Measurements from ENCODE around the gene COL23A1. TPM values are rescaled to one million over a fixed set of nuclear protein-coding genes. Genes with fewer than 3 reads are reported as not detected.

COL23A1 gene
- total and polyA plus RNA-seq, 4 donors: 0.36 to 1.5 (median 1.1) TPM; not detected in 1

DNA sequence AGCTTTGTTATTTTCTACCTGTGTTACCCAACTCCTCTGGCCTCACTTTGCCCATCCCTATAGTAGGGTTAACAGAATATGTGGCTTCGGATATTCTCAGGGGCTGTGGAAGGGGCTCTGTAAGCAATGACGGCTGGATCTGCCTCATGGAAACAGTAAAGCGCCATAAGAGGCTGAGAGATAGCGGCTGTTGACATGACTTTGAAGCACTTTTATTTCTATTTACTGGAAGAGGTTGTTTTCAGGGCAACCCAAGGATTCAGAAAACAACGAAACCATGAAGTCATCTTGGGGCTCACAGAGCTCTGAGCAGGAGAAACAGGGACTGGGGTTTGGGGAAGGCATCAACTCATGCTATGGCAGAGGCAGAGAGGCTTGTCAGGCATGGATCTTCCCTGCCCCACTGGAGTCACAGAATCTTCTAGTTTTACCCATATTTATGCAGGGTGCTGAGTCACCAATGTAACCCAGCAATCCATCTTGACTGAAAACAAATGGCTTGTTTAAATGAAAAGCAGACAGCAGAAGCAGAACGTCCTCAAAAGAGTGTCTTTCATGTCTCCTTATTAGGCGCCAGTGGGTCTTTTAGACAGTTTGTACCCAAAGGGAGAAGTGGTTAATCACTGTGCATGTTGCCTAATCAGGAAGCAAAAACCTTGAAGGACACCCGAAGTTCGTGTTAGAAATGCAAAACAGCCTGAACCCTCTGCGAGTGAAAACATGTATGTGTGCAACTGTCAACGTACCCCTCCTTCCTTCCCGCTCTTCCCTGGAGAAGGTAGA lies 113.0 kb downstream of the COL23A1 start:
- Histone ChIP-seq H3K27ac (ENCODE audit: low read depth in 1 of 2, low read length in 2 of 2) (no peak overlapping the region), H3K4me3 (ENCODE audit: low read length in 2 of 2) (no peak overlapping the region), H3K4me1 (ENCODE audit: control insufficient read depth in 1 of 2, insufficient read depth in 2 of 2, low read length in 2 of 2) (no peaks in the 10 kb centered on the region), H3K36me3 (ENCODE audit: control insufficient read depth in 1 of 2, insufficient read depth in 2 of 2, low read length in 1 of 2) (no peaks in the 10 kb centered on the region), H3K9me3 (ENCODE audit: control insufficient read depth, low read length) (no peaks in the 10 kb centered on the region), H3K27me3 (ENCODE audit: control insufficient read depth in 1 of 2, insufficient read depth in 2 of 2, low read length in 1 of 2) (no peaks in the 10 kb centered on the region)
- intact Hi-C loops (cut with DNase I): no loop called here
- DNase-seq (no peak), ATAC-seq (ENCODE audit: low FRiP score) (no peak)
- 78 to 83% methylated on average over 12 of the region's 12 CpGs for WGBS, 2 donors

DNA sequence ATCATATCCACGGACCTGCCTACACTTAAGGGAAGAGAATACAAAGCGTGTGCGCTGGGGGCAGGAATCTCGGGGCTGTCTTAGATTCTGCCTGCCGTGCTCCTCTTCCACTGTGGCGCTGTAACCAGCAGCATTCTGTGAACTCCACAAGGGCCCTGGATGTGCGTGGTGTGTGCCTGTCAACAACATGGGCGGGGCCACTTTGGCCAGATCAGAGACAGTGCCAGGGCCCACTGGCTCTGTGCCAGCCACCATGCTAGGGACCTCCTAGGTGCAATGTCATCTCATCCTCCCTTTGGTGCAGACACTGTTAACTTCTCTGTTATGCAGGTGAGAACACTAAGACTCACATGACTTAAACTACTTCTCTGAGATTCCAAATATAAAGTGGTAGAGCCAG lies 113.7 kb downstream of the COL23A1 start:
- H3K4me1 ChIP-seq (ENCODE audit: control insufficient read depth in 1 of 2, insufficient read depth in 2 of 2, low read length in 2 of 2): no peaks in the 10 kb centered on the region
- H3K27ac ChIP-seq (ENCODE audit: low read depth in 1 of 2, low read length in 2 of 2): no peak overlapping the region
- WGBS, 2 donors: 95% methylated on average over 8 of the region's 8 CpGs
- ATAC-seq (ENCODE audit: low FRiP score): no peak
- H3K36me3 ChIP-seq (ENCODE audit: control insufficient read depth in 1 of 2, insufficient read depth in 2 of 2, low read length in 1 of 2): no peaks in the 10 kb centered on the region
- no peaks in the 10 kb centered on the region for H3K27me3 ChIP-seq (ENCODE audit: control insufficient read depth in 1 of 2, insufficient read depth in 2 of 2, low read length in 1 of 2)
- DNase-seq: no peak
- no peak overlapping the region for H3K4me3 ChIP-seq (ENCODE audit: low read length in 2 of 2)
- H3K9me3 ChIP-seq (ENCODE audit: control insufficient read depth, low read length): no peaks in the 10 kb centered on the region
- intact Hi-C loops (cut with DNase I): no loop called here

DNA sequence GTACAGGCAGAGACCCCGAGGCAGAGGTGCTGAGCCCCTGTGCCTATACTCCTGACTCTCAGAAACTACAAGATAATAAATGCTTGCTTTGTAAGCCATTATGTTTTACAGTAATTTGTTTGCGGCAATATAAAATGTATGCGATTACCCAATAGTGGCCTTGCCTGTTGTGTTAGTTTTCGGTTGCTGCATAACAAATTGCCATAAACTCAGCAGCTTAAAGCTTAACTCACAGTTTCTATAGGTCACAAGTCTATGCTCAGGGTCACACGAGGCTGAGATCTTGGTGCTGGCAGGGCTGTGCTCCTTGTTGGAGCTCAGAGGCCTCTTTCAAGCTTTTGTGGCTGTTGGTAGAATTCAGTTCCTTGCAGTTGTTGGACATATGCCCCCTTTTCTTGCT lies 114.8 kb downstream of the COL23A1 start:
- no peaks in the 10 kb centered on the region for H3K4me1 ChIP-seq (ENCODE audit: control insufficient read depth in 1 of 2, insufficient read depth in 2 of 2, low read length in 2 of 2)
- intact Hi-C loops (cut with DNase I): no loop called here
- H3K27me3 ChIP-seq (ENCODE audit: control insufficient read depth in 1 of 2, insufficient read depth in 2 of 2, low read length in 1 of 2): no peaks in the 10 kb centered on the region
- 92 to 96% methylated on average over 5 of the region's 5 CpGs for WGBS, 2 donors
- H3K27ac ChIP-seq (ENCODE audit: low read depth in 1 of 2, low read length in 2 of 2): no peak overlapping the region
- H3K9me3 ChIP-seq (ENCODE audit: control insufficient read depth, low read length): no peaks in the 10 kb centered on the region
- H3K4me3 ChIP-seq (ENCODE audit: low read length in 2 of 2): no peak overlapping the region
- ATAC-seq (ENCODE audit: low FRiP score) (no peak), DNase-seq (no peak)
- no peaks in the 10 kb centered on the region for H3K36me3 ChIP-seq (ENCODE audit: control insufficient read depth in 1 of 2, insufficient read depth in 2 of 2, low read length in 1 of 2)

DNA sequence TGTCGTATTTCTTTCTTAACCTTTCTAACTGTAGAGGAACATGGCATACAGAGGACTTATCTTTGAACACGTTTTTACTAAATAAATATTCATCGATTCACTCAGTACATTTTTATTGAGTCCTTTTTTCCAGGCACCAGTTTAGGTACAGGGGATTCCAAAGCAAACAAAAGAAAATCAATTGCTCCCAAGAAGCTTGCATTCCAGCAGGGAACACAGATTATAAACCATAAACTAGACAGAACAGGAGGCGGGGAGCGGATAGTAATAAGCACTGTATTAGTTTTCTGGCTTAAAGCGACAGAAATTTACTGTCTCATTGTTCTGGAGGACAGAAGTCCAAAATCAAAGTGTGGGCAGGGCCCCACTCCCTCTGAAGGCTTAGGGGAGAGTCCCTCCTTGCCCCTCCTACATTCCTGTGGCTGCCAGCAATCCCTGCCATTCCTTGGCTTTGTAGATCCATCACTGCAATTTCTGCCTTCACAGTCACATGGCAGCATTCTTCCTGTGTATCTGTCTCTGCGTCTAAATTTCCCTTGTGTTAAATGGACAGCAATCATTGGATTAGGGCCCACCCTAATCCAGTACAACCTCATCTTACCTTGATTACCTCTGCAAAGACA lies 115.5 kb downstream of the COL23A1 start:
- H3K27ac ChIP-seq (ENCODE audit: low read depth in 1 of 2, low read length in 2 of 2): no peak overlapping the region
- no peak for ATAC-seq (ENCODE audit: low FRiP score)

DNA sequence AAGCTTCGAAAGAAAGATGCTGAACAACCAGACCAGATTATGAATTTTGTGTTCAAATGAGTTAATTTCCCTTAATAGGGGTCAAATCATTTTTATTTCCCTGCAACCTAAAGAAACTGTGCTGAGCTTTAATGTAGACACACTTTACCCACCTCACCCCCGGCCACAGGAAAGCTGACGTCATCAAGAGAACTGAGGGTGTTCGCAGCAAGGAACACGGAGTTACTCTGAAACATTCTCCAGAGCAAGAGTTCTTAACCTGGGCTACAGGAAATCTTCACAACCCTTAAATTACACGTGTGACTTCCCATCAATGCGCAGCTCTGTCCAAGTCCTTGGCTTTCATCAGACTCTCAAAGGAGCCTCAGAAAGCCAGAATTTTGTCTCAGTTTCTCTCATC lies 116.3 kb downstream of the COL23A1 start:
- DNase-seq: no peak
- H3K4me1 ChIP-seq (ENCODE audit: control insufficient read depth in 1 of 2, insufficient read depth in 2 of 2, low read length in 2 of 2): no peaks in the 10 kb centered on the region
- no peaks in the 10 kb centered on the region for H3K27me3 ChIP-seq (ENCODE audit: control insufficient read depth in 1 of 2, insufficient read depth in 2 of 2, low read length in 1 of 2)
- no peaks in the 10 kb centered on the region for H3K36me3 ChIP-seq (ENCODE audit: control insufficient read depth in 1 of 2, insufficient read depth in 2 of 2, low read length in 1 of 2)
- H3K27ac ChIP-seq (ENCODE audit: low read depth in 1 of 2, low read length in 2 of 2): no peak overlapping the region
- no peak overlapping the region for H3K4me3 ChIP-seq (ENCODE audit: low read length in 2 of 2)
- no peaks in the 10 kb centered on the region for H3K9me3 ChIP-seq (ENCODE audit: control insufficient read depth, low read length)
- intact Hi-C loops (cut with DNase I): no loop called here
- 56 to 62% methylated on average over 7 of the region's 7 CpGs for WGBS, 2 donors
- no peak for ATAC-seq (ENCODE audit: low FRiP score)

More for the DNA sequence above, 115.5 kb downstream of the COL23A1 start:
- intact Hi-C loops (cut with DNase I): no loop called here
- 39 to 44% methylated on average over 7 of the region's 7 CpGs for WGBS, 2 donors
- no peaks in the 10 kb centered on the region for H3K36me3 ChIP-seq (ENCODE audit: control insufficient read depth in 1 of 2, insufficient read depth in 2 of 2, low read length in 1 of 2)
- no peak overlapping the region for H3K4me3 ChIP-seq (ENCODE audit: low read length in 2 of 2)
- no peaks in the 10 kb centered on the region for H3K9me3 ChIP-seq (ENCODE audit: control insufficient read depth, low read length)
- H3K4me1 ChIP-seq (ENCODE audit: control insufficient read depth in 1 of 2, insufficient read depth in 2 of 2, low read length in 2 of 2): no peaks in the 10 kb centered on the region
- DNase-seq: no peak
- no peaks in the 10 kb centered on the region for H3K27me3 ChIP-seq (ENCODE audit: control insufficient read depth in 1 of 2, insufficient read depth in 2 of 2, low read length in 1 of 2)

DNA sequence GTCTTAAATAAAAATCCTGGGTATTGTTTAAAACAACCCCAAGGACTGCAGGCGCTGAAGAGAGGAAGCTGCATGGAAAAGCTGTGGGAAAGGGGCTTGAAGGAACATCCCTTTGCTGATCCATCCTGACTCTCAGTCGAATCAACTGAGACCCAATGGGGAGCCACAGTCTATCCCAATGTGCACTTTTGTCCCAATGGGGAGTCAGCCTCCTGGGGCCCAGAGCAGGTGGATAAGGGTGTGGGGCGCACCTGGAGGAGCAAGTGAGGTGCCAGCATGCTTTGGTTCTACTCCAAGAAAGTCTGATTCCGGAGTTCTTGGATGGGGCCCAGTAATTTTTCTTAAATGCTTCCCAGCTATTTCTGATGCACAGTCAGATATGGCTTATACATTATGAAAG lies 118.1 kb downstream of the COL23A1 start:
- no peaks in the 10 kb centered on the region for H3K4me1 ChIP-seq (ENCODE audit: control insufficient read depth in 1 of 2, insufficient read depth in 2 of 2, low read length in 2 of 2)
- ATAC-seq (ENCODE audit: low FRiP score) (no peak), DNase-seq (no peak)
- WGBS, 2 donors: 73 to 74% methylated on average over 4 of the region's 4 CpGs
- H3K27me3 ChIP-seq (ENCODE audit: control insufficient read depth in 1 of 2, insufficient read depth in 2 of 2, low read length in 1 of 2): no peaks in the 10 kb centered on the region
- H3K27ac ChIP-seq (ENCODE audit: low read depth in 1 of 2, low read length in 2 of 2): no peak overlapping the region
- no peaks in the 10 kb centered on the region for H3K9me3 ChIP-seq (ENCODE audit: control insufficient read depth, low read length)
- H3K36me3 ChIP-seq (ENCODE audit: control insufficient read depth in 1 of 2, insufficient read depth in 2 of 2, low read length in 1 of 2): no peaks in the 10 kb centered on the region
- intact Hi-C loops (cut with DNase I): no loop called here
- H3K4me3 ChIP-seq (ENCODE audit: low read length in 2 of 2): no peak overlapping the region

DNA sequence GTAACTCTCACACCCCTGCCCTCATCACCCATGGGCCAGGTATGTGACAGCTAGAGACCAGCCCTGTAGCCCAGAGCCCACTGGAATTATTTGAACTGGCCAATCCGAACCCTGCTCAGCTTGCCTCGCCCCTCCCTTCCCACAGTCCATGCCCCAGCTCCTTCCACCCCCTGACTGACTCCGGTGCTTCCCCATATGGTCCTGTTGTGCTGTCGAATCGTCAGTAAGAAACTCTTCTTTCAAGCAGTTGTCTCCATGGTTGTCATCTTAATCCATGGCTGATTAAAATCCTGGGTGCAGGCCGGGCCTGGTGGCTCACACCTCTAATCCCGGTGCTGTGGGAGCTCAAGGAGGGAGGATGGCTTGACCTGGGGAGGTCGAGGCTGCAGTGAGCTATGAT lies 118.5 kb downstream of the COL23A1 start:
- no peaks in the 10 kb centered on the region for H3K36me3 ChIP-seq (ENCODE audit: control insufficient read depth in 1 of 2, insufficient read depth in 2 of 2, low read length in 1 of 2)
- no peaks in the 10 kb centered on the region for H3K9me3 ChIP-seq (ENCODE audit: control insufficient read depth, low read length)
- intact Hi-C loops (cut with DNase I): no loop called here
- H3K4me3 ChIP-seq (ENCODE audit: low read length in 2 of 2): no peak overlapping the region
- 91 to 93% methylated on average over 8 of the region's 8 CpGs for WGBS, 2 donors
- no peaks in the 10 kb centered on the region for H3K27me3 ChIP-seq (ENCODE audit: control insufficient read depth in 1 of 2, insufficient read depth in 2 of 2, low read length in 1 of 2)
- ATAC-seq (ENCODE audit: low FRiP score) (no peak), DNase-seq (no peak)
- H3K27ac ChIP-seq (ENCODE audit: low read depth in 1 of 2, low read length in 2 of 2): no peak overlapping the region
- H3K4me1 ChIP-seq (ENCODE audit: control insufficient read depth in 1 of 2, insufficient read depth in 2 of 2, low read length in 2 of 2): no peaks in the 10 kb centered on the region

DNA sequence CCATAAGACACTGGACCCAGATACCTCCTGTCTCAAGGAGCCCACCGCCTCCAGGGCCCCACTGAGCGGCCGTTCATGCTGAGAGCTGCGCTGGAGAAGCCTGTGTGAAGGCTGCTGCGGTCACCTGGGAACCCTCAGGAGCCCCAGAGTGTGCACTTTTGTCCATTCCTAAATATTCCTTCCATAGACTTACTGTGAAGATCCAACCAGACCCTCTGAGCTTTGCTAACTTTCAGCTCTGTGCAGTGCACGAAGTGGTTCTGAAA lies 119.5 kb downstream of the COL23A1 start:
- Histone ChIP-seq H3K36me3 (ENCODE audit: control insufficient read depth in 1 of 2, insufficient read depth in 2 of 2, low read length in 1 of 2) (no peaks in the 10 kb centered on the region), H3K4me3 (ENCODE audit: low read length in 2 of 2) (no peak overlapping the region), H3K27me3 (ENCODE audit: control insufficient read depth in 1 of 2, insufficient read depth in 2 of 2, low read length in 1 of 2) (no peaks in the 10 kb centered on the region), H3K9me3 (ENCODE audit: control insufficient read depth, low read length) (no peaks in the 10 kb centered on the region), H3K27ac (ENCODE audit: low read depth in 1 of 2, low read length in 2 of 2) (no peak overlapping the region), H3K4me1 (ENCODE audit: control insufficient read depth in 1 of 2, insufficient read depth in 2 of 2, low read length in 2 of 2) (no peaks in the 10 kb centered on the region)
- intact Hi-C loops (cut with DNase I): no loop called here
- WGBS, 2 donors: 88 to 95% methylated on average over 6 of the region's 6 CpGs
- DNase-seq (no peak), ATAC-seq (ENCODE audit: low FRiP score) (no peak)
